T-cell (primary cell): ENCODE measurements around the gene ZNF335. TPM values are rescaled to one million over a fixed set of nuclear protein-coding genes. Genes with fewer than 3 reads are reported as not detected.
A peak's percentile ranks its signal among the peaks of the same experiment; 100 is the strongest.

Experiments
- ATAC-seq, 4 experiments: fragments of 200-7000 bp in 3 of 4; fragments of 150-1000 bp in 1 of 4; cut with Tn5 transposase; replicated peaks in 1 of 4; 1 replicate in 3 of 4; 2 replicates in 1 of 4; pipeline ENCODE4 v1.10.0; 2021; ENCODE audit warnings: moderate library complexity in 3 of 4, mild to moderate bottlenecking in 2 of 4, moderate number of reproducible peaks in 1 of 4
- CTCF ChIA-PET, 2 donors: fragments of 300-600 bp; sonication (Branson Sonifier 250); formaldehyde crosslinking; loops; one replicate each; lab custom pipeline; 2022; ENCODE audit warnings: antibody characterized with exemption in 2 of 2; lab: Charles Lee
- POLR2A ChIA-PET, 2 donors: fragments of 300-600 bp; sonication (Branson Sonifier 250); formaldehyde crosslinking; loops; one replicate each; lab custom pipeline; 2022; ENCODE audit warnings: antibody characterized with exemption in 2 of 2; lab: Charles Lee
- DNase-seq, 35 experiments: peaks; one replicate each; pipeline versions ENCODE4 v3.0.0 to v3.0.0-alpha.2; 2013 to 2023
- H3K27ac ChIP-seq: one replicate; pipeline ENCODE4 v1.5.1; 2013; ENCODE audit warnings: low read length
- H3K27me3 ChIP-seq, 2 experiments: replicated peaks in 1 of 2; 1 replicate in 1 of 2; 2 replicates in 1 of 2; pipeline versions ENCODE4 v1.6.1 to v1.7.0; 2013; ENCODE audit warnings: low read length in 1 of 2, mixed read lengths in 1 of 2; ENCODE audit not compliant: control insufficient read depth in 2 of 2, insufficient read depth in 2 of 2; ENCODE audit errors: extremely low read depth in 1 of 2
- H3K36me3 ChIP-seq, 2 donors: 1 replicate in 1 of 2; 2 replicates in 1 of 2; pipeline versions ENCODE4 v1.6.1 to v1.7.0; 2013; ENCODE audit warnings: low read length in 1 of 2; ENCODE audit not compliant: control insufficient read depth in 2 of 2, insufficient read depth in 1 of 2; ENCODE audit errors: extremely low read depth in 1 of 2
- H3K4me1 ChIP-seq, 2 experiments: 1 replicate in 1 of 2; 2 replicates in 1 of 2; pipeline versions ENCODE4 v1.6.1 to v1.7.0; 2013; ENCODE audit warnings: low read length in 2 of 2, mixed read lengths in 1 of 2; ENCODE audit not compliant: insufficient read depth in 2 of 2, control insufficient read depth in 1 of 2; ENCODE audit errors: extremely low read depth in 1 of 2
- H3K4me3 ChIP-seq, 2 donors: 1 replicate in 1 of 2; 2 replicates in 1 of 2; pipeline versions ENCODE4 v1.5.1 to v1.7.0; 2013; ENCODE audit warnings: mild to moderate bottlenecking in 2 of 2, low read length in 1 of 2, moderate library complexity in 1 of 2; ENCODE audit not compliant: control insufficient read depth in 1 of 2; ENCODE audit errors: extremely low read depth in 1 of 2
- H3K9me3 ChIP-seq: 2 replicates; pipeline ENCODE4 v1.7.0; 2013
- H3K27ac Mint-ChIP-seq, 2 donors: one replicate each; pipeline ENCODE4 v1.8.0; 2020 to 2021; ENCODE audit warnings: mild to moderate bottlenecking in 2 of 2, mixed read lengths in 2 of 2
- H3K27me3 Mint-ChIP-seq, 2 donors: one replicate each; pipeline ENCODE4 v1.8.0; 2021 to 2022; ENCODE audit warnings: mixed read lengths in 2 of 2
- H3K36me3 Mint-ChIP-seq: one replicate; pipeline ENCODE4 v1.8.0; 2021; ENCODE audit warnings: mixed read lengths
- H3K4me1 Mint-ChIP-seq, 3 donors: one replicate each; pipeline ENCODE4 v1.8.0; 2020 to 2022; ENCODE audit warnings: mixed read lengths in 3 of 3, mild to moderate bottlenecking in 1 of 3
- H3K4me3 Mint-ChIP-seq, 3 donors: one replicate each; pipeline ENCODE4 v1.8.0; 2020 to 2022; ENCODE audit warnings: mild to moderate bottlenecking in 3 of 3, mixed read lengths in 3 of 3, moderate library complexity in 3 of 3
- H3K9me3 Mint-ChIP-seq, 3 donors: one replicate each; pipeline ENCODE4 v1.8.0; 2020 to 2022; ENCODE audit warnings: mixed read lengths in 3 of 3
- WGBS: methylation state at CpG from one replicate; pipeline ENCODE4 v1.1.5; 2013; ENCODE audit warnings: missing lambda C conversion rate; ENCODE audit not compliant: insufficient coverage; 5-methylcytosine and 5-hydroxymethylcytosine counted together
- total RNA-seq, 35 experiments: library from RNA in 6 of 35; stranded (reverse) in 6 of 35; fragments of 120-200 nt in 1 of 35; gene quantifications; one replicate each; pipeline versions ENCODE4 v1.2.1 to v1.2.4 and lab custom pipeline; 2013 to 2026

Gene ZNF335
- total RNA-seq, 5 donors from 2014 or later (not counting 1 experiment from before 2014, with no cell fraction given): 58.6 to 106 (median 68.3) TPM

GRCh38 chr20:45946149-45946970 lies 25.6 kb downstream of the ZNF335 start:
- H3K4me1 Mint-ChIP-seq: peaks cover 0 to 25% (median 13%) of the 10 kb centered on the region in 3 donors
- H3K27me3 Mint-ChIP-seq: no peaks in the 10 kb centered on the region
- Histone ChIP-seq H3K4me3 (no peak overlapping the region), H3K27ac (peak overlapping the region; percentile 50), H3K27me3 (no peaks in the 10 kb centered on the region), H3K36me3 (peaks cover 34 to 92% of the 10 kb centered on the region in 2 donors), H3K4me1 (peaks cover 0 to 33% of the 10 kb centered on the region in 2 experiments), H3K9me3 (no peaks in the 10 kb centered on the region)
- ChIA-PET CTCF (interaction anchor here in 1 of 2 donors (1.3 kb wide), 1 partner anchor 23 kb away, joined by 4 read pairs; no protein-coding TSS in a partner anchor), POLR2A (interaction anchor here in 1 of 2 donors (0.6 to 1.4 kb wide), 2 partner anchors 9 to 1584 kb away, joined by 3 to 10 read pairs; no protein-coding TSS in a partner anchor)
- WGBS: 78% methylated on average over 18 of the region's 20 CpGs
- H3K36me3 Mint-ChIP-seq: peaks cover 45% of the 10 kb centered on the region
- DNase-seq (peak in 19 of 35 experiments; percentile 21 to 66 (median 37)), ATAC-seq (peak in 3 of 4 experiments; percentile 35 to 65 (median 52))
- peak overlapping the region; percentile 62 to 78 for H3K27ac Mint-ChIP-seq
- no peaks in the 10 kb centered on the region for H3K9me3 Mint-ChIP-seq
- no peak overlapping the region for H3K4me3 Mint-ChIP-seq

- ChIA-PET POLR2A (no interaction called here), CTCF (no interaction called here)
- Mint-ChIP-seq H3K36me3 (peaks cover 45% of the 10 kb centered on the region), H3K27me3 (no peaks in the 10 kb centered on the region), H3K27ac (peak overlapping the region in 1 of 2 donors; percentile 34), H3K4me1 (peaks cover 0 to 25% (median 13%) of the 10 kb centered on the region in 3 donors), H3K4me3 (no peak overlapping the region), H3K9me3 (no peaks in the 10 kb centered on the region)
- no peak for ATAC-seq
- Histone ChIP-seq H3K36me3 (peaks cover 38 to 94% of the 10 kb centered on the region in 2 donors), H3K4me3 (no peak overlapping the region), H3K4me1 (peaks cover 0 to 28% of the 10 kb centered on the region in 2 experiments), H3K27me3 (no peaks in the 10 kb centered on the region), H3K27ac (peak overlapping the region; percentile 50), H3K9me3 (no peaks in the 10 kb centered on the region)
- no peak for DNase-seq
- 94% methylated on average over 9 of the region's 13 CpGs for WGBS
Measured at GRCh38 chr20:45945678-45946148, 26.3 kb downstream of the ZNF335 start.

- Mint-ChIP-seq H3K36me3 (peaks cover 45% of the 10 kb centered on the region), H3K4me1 (peaks cover 0 to 25% (median 13%) of the 10 kb centered on the region in 3 donors), H3K9me3 (no peaks in the 10 kb centered on the region), H3K27ac (peak overlapping the region; percentile 57 to 68), H3K4me3 (no peak overlapping the region), H3K27me3 (no peaks in the 10 kb centered on the region)
- no peaks in the 10 kb centered on the region for H3K27me3 ChIP-seq
- DNase-seq: no peak
- H3K27ac ChIP-seq: peak overlapping the region; percentile 50
- H3K4me1 ChIP-seq: peaks cover 0 to 27% of the 10 kb centered on the region in 2 experiments
- no peak overlapping the region for H3K4me3 ChIP-seq
- no peaks in the 10 kb centered on the region for H3K9me3 ChIP-seq
- WGBS: 94% methylated on average over 11 of the region's 19 CpGs
- ChIA-PET POLR2A (interaction anchor here (0.6 to 0.7 kb wide), 2 partner anchors 8 to 16 kb away, joined by 3 to 5 read pairs; no protein-coding TSS in a partner anchor), CTCF (no interaction called here)
- ATAC-seq: no peak
- H3K36me3 ChIP-seq: peaks cover 35 to 94% of the 10 kb centered on the region in 2 donors
Measured at GRCh38 chr20:45944965-45945677, 26.9 kb downstream of the ZNF335 start.

- H3K27ac Mint-ChIP-seq: peak overlapping the region; percentile 57 to 68
- no peak for ATAC-seq
- H3K4me1 ChIP-seq: peaks cover 0 to 23% of the 10 kb centered on the region in 2 experiments
Measured at GRCh38 chr20:45944151-45944964, 27.6 kb downstream of the ZNF335 start.

GRCh38 chr20:45943613-45944012 lies 28.4 kb downstream of the ZNF335 start:
- no peaks in the 10 kb centered on the region for H3K9me3 Mint-ChIP-seq
- ChIA-PET POLR2A (interaction anchor here in 1 of 2 donors (0.6 to 1.1 kb wide), 2 partner anchors 10 to 14 kb away, joined by 3 to 7 read pairs; no protein-coding TSS in a partner anchor), CTCF (interaction anchor here in 1 of 2 donors (1.1 kb wide), 1 partner anchor 18 kb away, joined by 9 read pairs; no protein-coding TSS in a partner anchor)
- H3K4me1 ChIP-seq: peaks cover 0 to 23% of the 10 kb centered on the region in 2 experiments
- H3K4me3 ChIP-seq: no peak overlapping the region
- no peaks in the 10 kb centered on the region for H3K27me3 Mint-ChIP-seq
- ATAC-seq (no peak), DNase-seq (no peak)
- H3K36me3 ChIP-seq: peaks cover 32 to 94% of the 10 kb centered on the region in 2 donors
- no peaks in the 10 kb centered on the region for H3K9me3 ChIP-seq
- no peak overlapping the region for H3K4me3 Mint-ChIP-seq
- peak overlapping the region; percentile 57 to 68 for H3K27ac Mint-ChIP-seq
- no peaks in the 10 kb centered on the region for H3K27me3 ChIP-seq
- peak overlapping the region; percentile 1 for H3K27ac ChIP-seq
- peaks cover 5 to 26% (median 13%) of the 10 kb centered on the region in 3 donors for H3K4me1 Mint-ChIP-seq
- H3K36me3 Mint-ChIP-seq: peaks cover 44% of the 10 kb centered on the region
- 100% methylated on average over 6 of the region's 6 CpGs for WGBS

More at GRCh38 chr20:45944151-45944964, 27.6 kb downstream of the ZNF335 start:
- no peak for DNase-seq
- H3K9me3 Mint-ChIP-seq: no peaks in the 10 kb centered on the region
- H3K9me3 ChIP-seq: no peaks in the 10 kb centered on the region
- peaks cover 30 to 94% of the 10 kb centered on the region in 2 donors for H3K36me3 ChIP-seq
- H3K4me3 ChIP-seq: no peak overlapping the region
- CTCF ChIA-PET: interaction anchor here in 1 of 2 donors (1.1 kb wide), 1 partner anchor 17 kb away, joined by 9 read pairs; no protein-coding TSS in a partner anchor
- H3K4me1 Mint-ChIP-seq: peaks cover 3 to 28% (median 13%) of the 10 kb centered on the region in 3 donors
- H3K27me3 Mint-ChIP-seq: no peaks in the 10 kb centered on the region
- peaks cover 51% of the 10 kb centered on the region for H3K36me3 Mint-ChIP-seq
- WGBS: 81% methylated on average over 11 of the region's 15 CpGs
- H3K27ac ChIP-seq: peak overlapping the region; percentile 13
- no peak overlapping the region for H3K4me3 Mint-ChIP-seq
- no peaks in the 10 kb centered on the region for H3K27me3 ChIP-seq
- POLR2A ChIA-PET: interaction anchor here (0.6 to 1.1 kb wide), 3 partner anchors 9 to 17 kb away, joined by 3 to 5 read pairs (median 3); no protein-coding TSS in a partner anchor
